ENCODE results near the gene FAM209A.

DNA sequence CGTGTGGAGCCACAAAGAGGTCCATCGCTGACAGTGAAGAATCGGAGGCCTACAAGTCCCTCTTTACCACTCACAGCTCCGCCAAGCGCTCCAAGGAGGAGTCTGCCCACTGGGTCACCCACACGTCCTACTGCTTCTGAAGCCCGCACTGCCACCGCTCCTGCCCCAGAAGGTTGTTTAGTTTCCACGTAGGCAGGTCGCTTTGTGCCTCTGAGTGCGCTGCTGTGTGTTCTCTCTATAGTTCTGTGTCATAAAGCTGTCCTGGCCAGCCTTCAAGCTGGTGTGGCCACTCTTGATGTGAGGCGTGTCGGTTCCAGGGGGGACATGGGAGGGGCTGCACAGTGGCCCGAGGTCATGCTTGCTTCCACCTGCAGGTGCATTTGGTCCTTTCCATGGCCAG is 6.4 kb upstream of the FAM209A start:
- TF ChIP-seq, protein P1, sequence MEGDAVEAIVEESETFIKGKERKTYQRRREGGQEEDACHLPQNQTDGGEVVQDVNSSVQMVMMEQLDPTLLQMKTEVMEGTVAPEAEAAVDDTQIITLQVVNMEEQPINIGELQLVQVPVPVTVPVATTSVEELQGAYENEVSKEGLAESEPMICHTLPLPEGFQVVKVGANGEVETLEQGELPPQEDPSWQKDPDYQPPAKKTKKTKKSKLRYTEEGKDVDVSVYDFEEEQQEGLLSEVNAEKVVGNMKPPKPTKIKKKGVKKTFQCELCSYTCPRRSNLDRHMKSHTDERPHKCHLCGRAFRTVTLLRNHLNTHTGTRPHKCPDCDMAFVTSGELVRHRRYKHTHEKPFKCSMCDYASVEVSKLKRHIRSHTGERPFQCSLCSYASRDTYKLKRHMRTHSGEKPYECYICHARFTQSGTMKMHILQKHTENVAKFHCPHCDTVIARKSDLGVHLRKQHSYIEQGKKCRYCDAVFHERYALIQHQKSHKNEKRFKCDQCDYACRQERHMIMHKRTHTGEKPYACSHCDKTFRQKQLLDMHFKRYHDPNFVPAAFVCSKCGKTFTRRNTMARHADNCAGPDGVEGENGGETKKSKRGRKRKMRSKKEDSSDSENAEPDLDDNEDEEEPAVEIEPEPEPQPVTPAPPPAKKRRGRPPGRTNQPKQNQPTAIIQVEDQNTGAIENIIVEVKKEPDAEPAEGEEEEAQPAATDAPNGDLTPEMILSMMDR (IDR thresholded peaks at IDR 0.05): no peak
- no peak for TF ChIP-seq ZNF232 (CRISPR knock-in tag; IDR thresholded peaks at IDR 0.05)
- TF ChIP-seq, protein P2, sequence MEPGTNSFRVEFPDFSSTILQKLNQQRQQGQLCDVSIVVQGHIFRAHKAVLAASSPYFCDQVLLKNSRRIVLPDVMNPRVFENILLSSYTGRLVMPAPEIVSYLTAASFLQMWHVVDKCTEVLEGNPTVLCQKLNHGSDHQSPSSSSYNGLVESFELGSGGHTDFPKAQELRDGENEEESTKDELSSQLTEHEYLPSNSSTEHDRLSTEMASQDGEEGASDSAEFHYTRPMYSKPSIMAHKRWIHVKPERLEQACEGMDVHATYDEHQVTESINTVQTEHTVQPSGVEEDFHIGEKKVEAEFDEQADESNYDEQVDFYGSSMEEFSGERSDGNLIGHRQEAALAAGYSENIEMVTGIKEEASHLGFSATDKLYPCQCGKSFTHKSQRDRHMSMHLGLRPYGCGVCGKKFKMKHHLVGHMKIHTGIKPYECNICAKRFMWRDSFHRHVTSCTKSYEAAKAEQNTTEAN (CRISPR knock-in tag; IDR thresholded peaks at IDR 0.05): no peak
- no peak for TF ChIP-seq NFYB (CRISPR knock-in tag; conservative IDR thresholded peaks at IDR 0.05; ENCODE audit: low read depth)
- no peak for TF ChIP-seq JUN (CRISPR knock-in tag; IDR thresholded peaks at IDR 0.05)
- TF ChIP-seq, protein P3, sequence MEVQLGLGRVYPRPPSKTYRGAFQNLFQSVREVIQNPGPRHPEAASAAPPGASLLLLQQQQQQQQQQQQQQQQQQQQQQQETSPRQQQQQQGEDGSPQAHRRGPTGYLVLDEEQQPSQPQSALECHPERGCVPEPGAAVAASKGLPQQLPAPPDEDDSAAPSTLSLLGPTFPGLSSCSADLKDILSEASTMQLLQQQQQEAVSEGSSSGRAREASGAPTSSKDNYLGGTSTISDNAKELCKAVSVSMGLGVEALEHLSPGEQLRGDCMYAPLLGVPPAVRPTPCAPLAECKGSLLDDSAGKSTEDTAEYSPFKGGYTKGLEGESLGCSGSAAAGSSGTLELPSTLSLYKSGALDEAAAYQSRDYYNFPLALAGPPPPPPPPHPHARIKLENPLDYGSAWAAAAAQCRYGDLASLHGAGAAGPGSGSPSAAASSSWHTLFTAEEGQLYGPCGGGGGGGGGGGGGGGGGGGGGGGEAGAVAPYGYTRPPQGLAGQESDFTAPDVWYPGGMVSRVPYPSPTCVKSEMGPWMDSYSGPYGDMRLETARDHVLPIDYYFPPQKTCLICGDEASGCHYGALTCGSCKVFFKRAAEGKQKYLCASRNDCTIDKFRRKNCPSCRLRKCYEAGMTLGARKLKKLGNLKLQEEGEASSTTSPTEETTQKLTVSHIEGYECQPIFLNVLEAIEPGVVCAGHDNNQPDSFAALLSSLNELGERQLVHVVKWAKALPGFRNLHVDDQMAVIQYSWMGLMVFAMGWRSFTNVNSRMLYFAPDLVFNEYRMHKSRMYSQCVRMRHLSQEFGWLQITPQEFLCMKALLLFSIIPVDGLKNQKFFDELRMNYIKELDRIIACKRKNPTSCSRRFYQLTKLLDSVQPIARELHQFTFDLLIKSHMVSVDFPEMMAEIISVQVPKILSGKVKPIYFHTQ (CRISPR knock-in tag; IDR thresholded peaks at IDR 0.05): no peak
- TF ChIP-seq, protein P4, sequence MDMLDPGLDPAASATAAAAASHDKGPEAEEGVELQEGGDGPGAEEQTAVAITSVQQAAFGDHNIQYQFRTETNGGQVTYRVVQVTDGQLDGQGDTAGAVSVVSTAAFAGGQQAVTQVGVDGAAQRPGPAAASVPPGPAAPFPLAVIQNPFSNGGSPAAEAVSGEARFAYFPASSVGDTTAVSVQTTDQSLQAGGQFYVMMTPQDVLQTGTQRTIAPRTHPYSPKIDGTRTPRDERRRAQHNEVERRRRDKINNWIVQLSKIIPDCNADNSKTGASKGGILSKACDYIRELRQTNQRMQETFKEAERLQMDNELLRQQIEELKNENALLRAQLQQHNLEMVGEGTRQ (CRISPR knock-in tag; IDR thresholded peaks at IDR 0.05): no peak
- no peak for TF ChIP-seq NR2C2 (CRISPR knock-in tag; IDR thresholded peaks at IDR 0.05)
- no peak for TF ChIP-seq CREB1 (CRISPR knock-in tag; IDR thresholded peaks at IDR 0.05)
- no peak for TF ChIP-seq FOXP1 (CRISPR knock-in tag; IDR thresholded peaks at IDR 0.05; ENCODE audit: borderline replicate concordance)
- TF ChIP-seq, protein P5, sequence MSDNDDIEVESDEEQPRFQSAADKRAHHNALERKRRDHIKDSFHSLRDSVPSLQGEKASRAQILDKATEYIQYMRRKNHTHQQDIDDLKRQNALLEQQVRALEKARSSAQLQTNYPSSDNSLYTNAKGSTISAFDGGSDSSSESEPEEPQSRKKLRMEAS (CRISPR knock-in tag; IDR thresholded peaks at IDR 0.05): no peak
